ACC112 (cell line): Measurements from ENCODE around the gene ZNF546.
A peak's percentile ranks its signal among the peaks of the same experiment; 100 is the strongest.

Experiments
- H2AFZ ChIP-seq: fragments of 200-600 bp; sonication (generic); one replicate; pipeline ENCODE4 v1.6.0; 2017; ENCODE audit warnings: antibody characterized with exemption, low read length; ENCODE audit not compliant: unreplicated experiment
- H3K27ac ChIP-seq: fragments of 200-600 bp; sonication (generic); 2 replicates; pipeline ENCODE4 v1.5.1; 2014; ENCODE audit warnings: low read depth, mild to moderate bottlenecking, antibody characterized with exemption, low read length, moderate library complexity
- H3K27me3 ChIP-seq: fragments of 200-600 bp; sonication (generic); 2 replicates; pipeline ENCODE4 v1.6.1; 2014; ENCODE audit warnings: mild to moderate bottlenecking, antibody characterized with exemption, low read length, moderate library complexity, mixed read lengths; ENCODE audit not compliant: insufficient read depth
- H3K36me3 ChIP-seq: fragments of 200-600 bp; sonication (generic); 2 replicates; pipeline ENCODE4 v1.6.1; 2016; ENCODE audit warnings: mild to moderate bottlenecking, antibody characterized with exemption, low read length, moderate library complexity, mixed read lengths; ENCODE audit not compliant: insufficient read depth
- H3K4me1 ChIP-seq: fragments of 200-600 bp; sonication (generic); one replicate; pipeline ENCODE4 v1.6.1; 2016; ENCODE audit warnings: low read length, mixed read lengths; ENCODE audit not compliant: insufficient read depth, unreplicated experiment, control insufficient read depth
- H3K4me3 ChIP-seq: fragments of 200-600 bp; sonication (generic); 2 replicates; pipeline ENCODE4 v1.5.1; 2014; ENCODE audit warnings: mild to moderate bottlenecking, low read depth, low read length
- H3K79me2 ChIP-seq: fragments of 200-600 bp; sonication (generic); one replicate; pipeline ENCODE4 v1.6.0; 2016; ENCODE audit warnings: low read length; ENCODE audit not compliant: control insufficient read depth, unreplicated experiment, insufficient read depth

The ZNF546 gene

GRCh38 chr19:39967561-39967960, 29.3 kb upstream of the ZNF546 start:
- Histone ChIP-seq H3K79me2 (peaks cover 15% of the 10 kb centered on the region), H3K27ac (no peak overlapping the region), H3K27me3 (no peaks in the 10 kb centered on the region), H3K36me3 (no peaks in the 10 kb centered on the region), H3K4me3 (no peak overlapping the region), H3K4me1 (peaks cover 11% of the 10 kb centered on the region), H2AFZ (no peak overlapping the region)

- Histone ChIP-seq H2AFZ (no peak overlapping the region), H3K27me3 (no peaks in the 10 kb centered on the region), H3K4me3 (0 out of 2 replicates have a peak overlapping the region, but pooled peaks have one; percentile 98), H3K36me3 (0 out of 2 replicates have a peak, but pooled peaks cover 6% of the 10 kb centered on the region), H3K27ac (no peak overlapping the region), H3K4me1 (peaks cover 11% of the 10 kb centered on the region), H3K79me2 (peaks cover 20% of the 10 kb centered on the region)
Measured at GRCh38 chr19:39968789-39969188, 28.1 kb upstream of the ZNF546 start.

- Histone ChIP-seq H3K27me3 (no peaks in the 10 kb centered on the region), H3K4me1 (peaks cover 11% of the 10 kb centered on the region), H3K79me2 (peaks cover 20% of the 10 kb centered on the region), H2AFZ (no peak overlapping the region), H3K4me3 (peak overlapping the region; percentile 98; the same call in 1 of the 2 replicates), H3K36me3 (peaks cover 11% of the 10 kb centered on the region; the same call in 1 of the 2 replicates), H3K27ac (peak overlapping the region; percentile 65; the same call in 1 of the 2 replicates)
Measured at GRCh38 chr19:39969266-39969665, 27.6 kb upstream of the ZNF546 start.

- Histone ChIP-seq H3K4me1 (peaks cover 11% of the 10 kb centered on the region), H3K36me3 (peaks cover 17% of the 10 kb centered on the region; the same call in 1 of the 2 replicates), H2AFZ (peak overlapping the region; percentile 74), H3K79me2 (peaks cover 20% of the 10 kb centered on the region), H3K27ac (peak overlapping the region; percentile 65), H3K27me3 (no peaks in the 10 kb centered on the region), H3K4me3 (peak overlapping the region; percentile 98)
Measured at GRCh38 chr19:39969681-39970424, 27.0 kb upstream of the ZNF546 start.

GRCh38 chr19:39970425-39970674, 26.5 kb upstream of the ZNF546 start:
- Histone ChIP-seq H3K4me3 (peak overlapping the region; percentile 98), H2AFZ (peak overlapping the region; percentile 74), H3K27ac (peak overlapping the region; percentile 65), H3K36me3 (peaks cover 19% of the 10 kb centered on the region), H3K27me3 (no peaks in the 10 kb centered on the region), H3K4me1 (peaks cover 11% of the 10 kb centered on the region), H3K79me2 (peaks cover 20% of the 10 kb centered on the region)

- Histone ChIP-seq H3K27me3 (no peaks in the 10 kb centered on the region), H2AFZ (peak within 1 kb of the TSS; percentile 74), H3K4me1 (peaks cover 11% of the 10 kb centered on the region), H3K79me2 (peaks cover 20% of the 10 kb centered on the region), H3K36me3 (peaks cover 23% of the 10 kb centered on the region), H3K27ac (peak within 1 kb of the TSS; percentile 75), H3K4me3 (peak within 1 kb of the TSS; percentile 98)
Measured at GRCh38 chr19:39970675-39971379, 26.0 kb upstream of the ZNF546 start, which contains the start of gene PSMC4. PSMC4 (plus strand) TSS chr19:39971165; CDS start chr19:39971203, 38 bp downstream.

- Histone ChIP-seq H3K79me2 (peaks cover 20% of the 10 kb centered on the region), H3K27ac (peak overlapping the region; percentile 75)
Measured at GRCh38 chr19:39971380-39972035, 25.4 kb upstream of the ZNF546 start.

GRCh38 chr19:39974377-39975155, 22.3 kb upstream of the ZNF546 start:
- peaks cover 6% of the 10 kb centered on the region for H3K4me1 ChIP-seq
- no peak overlapping the region for H3K4me3 ChIP-seq
- H2AFZ ChIP-seq, result no peak overlapping the region
- H3K27me3 ChIP-seq, result no peaks in the 10 kb centered on the region
- no peak overlapping the region for H3K27ac ChIP-seq
- H3K36me3 ChIP-seq, result peaks cover 32% of the 10 kb centered on the region
- peaks cover 20% of the 10 kb centered on the region for H3K79me2 ChIP-seq

More at GRCh38 chr19:39971380-39972035, 25.4 kb upstream of the ZNF546 start:
- peak overlapping the region; percentile 98 for H3K4me3 ChIP-seq
- H3K36me3 ChIP-seq, result peaks cover 23% of the 10 kb centered on the region
- H3K4me1 ChIP-seq, result peaks cover 11% of the 10 kb centered on the region
- no peaks in the 10 kb centered on the region for H3K27me3 ChIP-seq
- H2AFZ ChIP-seq, result peak overlapping the region; percentile 17

- H3K4me1 ChIP-seq, result no peaks in the 10 kb centered on the region
- H3K27me3 ChIP-seq, result no peaks in the 10 kb centered on the region
- H2AFZ ChIP-seq, result no peak overlapping the region
- no peak overlapping the region for H3K27ac ChIP-seq
- H3K4me3 ChIP-seq, result no peak overlapping the region
- H3K79me2 ChIP-seq, result no peaks in the 10 kb centered on the region
- H3K36me3 ChIP-seq, result peaks cover 39% of the 10 kb centered on the region
Measured at GRCh38 chr19:39982883-39983282, 14.0 kb upstream of the ZNF546 start.

- Histone ChIP-seq H3K27ac (no peak overlapping the region), H3K27me3 (no peaks in the 10 kb centered on the region), H3K4me3 (no peak overlapping the region), H3K36me3 (peaks cover 32% of the 10 kb centered on the region), H3K79me2 (peaks cover 2% of the 10 kb centered on the region), H3K4me1 (no peaks in the 10 kb centered on the region), H2AFZ (no peak overlapping the region)
Measured at GRCh38 chr19:39983695-39984300, 13.1 kb upstream of the ZNF546 start.
